Measurements from ENCODE around the gene FAM184A. TPM values are rescaled to one million over a fixed set of nuclear protein-coding genes. Genes with fewer than 3 reads are reported as not detected.
A peak's percentile ranks its signal among the peaks of the same experiment; 100 is the strongest.

FAM184A gene
- total and polyA plus RNA-seq, 2 experiments from 2014 or later: 0.25 TPM; not detected in 1

GRCh38 chr6:118935978-118936703, 142.3 kb downstream of the FAM184A start:
- H3K4me1 ChIP-seq (ENCODE audit: insufficient read depth): 0 out of 2 replicates have a peak, but pooled peaks cover 3% of the 10 kb centered on the region
- no peak overlapping the region for H3K4me3 ChIP-seq
- no peak for TF ChIP-seq EZH2 (IDR thresholded peaks at IDR 0.05; ENCODE audit: insufficient read depth, poor library complexity, severe bottlenecking)
- no peak for TF ChIP-seq EZH2phosphoT487 (IDR thresholded peaks at IDR 0.05; ENCODE audit: insufficient read depth, low read depth)
- no peaks in the 10 kb centered on the region for H3K9me3 ChIP-seq (ENCODE audit: low read depth)
- no peaks in the 10 kb centered on the region for H3K27me3 ChIP-seq (replicated peaks; ENCODE audit: insufficient read depth)
- H3K27ac ChIP-seq: no peak overlapping the region
- peaks cover 12% of the 10 kb centered on the region for H3K79me2 ChIP-seq (ENCODE audit: insufficient read depth)
- no peaks in the 10 kb centered on the region for H3K36me3 ChIP-seq (ENCODE audit: low read depth)
- H3K9me2 ChIP-seq (ENCODE audit: insufficient read depth): no peaks in the 10 kb centered on the region
- 94 to 95% methylated on average over 3 of the region's 3 CpGs for WGBS, 2 experiments (ENCODE audit: low coverage in 1 of 2, low lambda C conversion rate in 2 of 2, missing lambda C conversion rate in 2 of 2)
- H3K9ac ChIP-seq: no peak overlapping the region
- H2AFZ ChIP-seq: peak overlapping the region; percentile 99; the same call in 1 of the 2 replicates
- DNase-seq: no peak
- in situ Hi-C loops (cut with MboI): no loop called here
- H3F3A ChIP-seq (ENCODE audit: insufficient read depth): no peaks in the 10 kb centered on the region
- no peak overlapping the region for H3K4me2 ChIP-seq (ENCODE audit: unreplicated experiment)
- H4K20me1 ChIP-seq (ENCODE audit: insufficient read depth): no peaks in the 10 kb centered on the region

GRCh38 chr6:118935331-118935668, 143.2 kb downstream of the FAM184A start:
- no peaks in the 10 kb centered on the region for H3K27me3 ChIP-seq (replicated peaks; ENCODE audit: insufficient read depth)

GRCh38 chr6:118934461-118935330, 143.8 kb downstream of the FAM184A start, which contains the start of gene MCM9:
Gene MCM9, minus strand, starts transcription at chr6:118935159. Its CDS starts 3,436 bp downstream, at chr6:118931723.
- Histone ChIP-seq H3K36me3 (ENCODE audit: low read depth) (no peaks in the 10 kb centered on the region), H3K27ac (peak within 1 kb of the TSS; percentile 70), H3K9ac (peak within 1 kb of the TSS; percentile 83), H3K4me3 (peak within 1 kb of the TSS; percentile 89), H2AFZ (peak within 1 kb of the TSS; percentile 99), H4K20me1 (ENCODE audit: insufficient read depth) (no peaks in the 10 kb centered on the region), H3K4me1 (ENCODE audit: insufficient read depth) (0 out of 2 replicates have a peak, but pooled peaks cover 3% of the 10 kb centered on the region), H3F3A (ENCODE audit: insufficient read depth) (no peaks in the 10 kb centered on the region), H3K4me2 (ENCODE audit: unreplicated experiment) (peak within 1 kb of the TSS; percentile 81), H3K79me2 (ENCODE audit: insufficient read depth) (peaks cover 12% of the 10 kb centered on the region), H3K9me2 (ENCODE audit: insufficient read depth) (no peaks in the 10 kb centered on the region), H3K9me3 (ENCODE audit: low read depth) (no peaks in the 10 kb centered on the region), H3K27me3 (replicated peaks; ENCODE audit: insufficient read depth) (no peaks in the 10 kb centered on the region)
- TF ChIP-seq EZH2 (IDR thresholded peaks at IDR 0.05; ENCODE audit: insufficient read depth, poor library complexity, severe bottlenecking) (no peak), EZH2phosphoT487 (IDR thresholded peaks at IDR 0.05; ENCODE audit: insufficient read depth, low read depth) (no peak)
- in situ Hi-C loops (cut with MboI): no loop called here
- whole genome bisulfite sequencing, 2 experiments (ENCODE audit: low coverage in 1 of 2, low lambda C conversion rate in 2 of 2, missing lambda C conversion rate in 2 of 2): 1% methylated on average over 56 to 66 of the region's 95 CpGs
- DNase-seq: peak; percentile 92

More at GRCh38 chr6:118935331-118935668, 143.2 kb downstream of the FAM184A start:
- in situ Hi-C loops (cut with MboI): no loop called here
- Histone ChIP-seq H3K9ac (peak overlapping the region; percentile 83), H3K79me2 (ENCODE audit: insufficient read depth) (peaks cover 12% of the 10 kb centered on the region), H4K20me1 (ENCODE audit: insufficient read depth) (no peaks in the 10 kb centered on the region), H3F3A (ENCODE audit: insufficient read depth) (no peaks in the 10 kb centered on the region), H3K9me3 (ENCODE audit: low read depth) (no peaks in the 10 kb centered on the region), H3K4me1 (ENCODE audit: insufficient read depth) (0 out of 2 replicates have a peak, but pooled peaks cover 3% of the 10 kb centered on the region), H3K27ac (peak overlapping the region; percentile 70), H2AFZ (peak overlapping the region; percentile 99), H3K36me3 (ENCODE audit: low read depth) (no peaks in the 10 kb centered on the region), H3K9me2 (ENCODE audit: insufficient read depth) (no peaks in the 10 kb centered on the region), H3K4me3 (peak overlapping the region; percentile 89), H3K4me2 (ENCODE audit: unreplicated experiment) (peak overlapping the region; percentile 81)
- 2 to 14% methylated on average over 1 of the region's 1 CpG for WGBS, 2 experiments (ENCODE audit: low coverage in 1 of 2, low lambda C conversion rate in 2 of 2, missing lambda C conversion rate in 2 of 2)
- no peak for TF ChIP-seq EZH2 (IDR thresholded peaks at IDR 0.05; ENCODE audit: insufficient read depth, poor library complexity, severe bottlenecking)
- TF ChIP-seq EZH2phosphoT487 (IDR thresholded peaks at IDR 0.05; ENCODE audit: insufficient read depth, low read depth): no peak
- DNase-seq: no peak

GRCh38 chr6:118933855-118934460, 144.5 kb downstream of the FAM184A start:
- no peak overlapping the region; the same call in 1 of the 2 replicates for H3K27ac ChIP-seq

More at GRCh38 chr6:118933855-118934460, 144.5 kb downstream of the FAM184A start:
- TF ChIP-seq EZH2 (IDR thresholded peaks at IDR 0.05; ENCODE audit: insufficient read depth, poor library complexity, severe bottlenecking): no peak
- no peak for TF ChIP-seq EZH2phosphoT487 (IDR thresholded peaks at IDR 0.05; ENCODE audit: insufficient read depth, low read depth)
- H3K9me3 ChIP-seq (ENCODE audit: low read depth): no peaks in the 10 kb centered on the region
- peak overlapping the region; percentile 81 for H3K4me2 ChIP-seq (ENCODE audit: unreplicated experiment)
- H3K9ac ChIP-seq: peak overlapping the region; percentile 83
- H4K20me1 ChIP-seq (ENCODE audit: insufficient read depth): no peaks in the 10 kb centered on the region
- peaks cover 12% of the 10 kb centered on the region for H3K79me2 ChIP-seq (ENCODE audit: insufficient read depth)
- H3K4me1 ChIP-seq (ENCODE audit: insufficient read depth): 0 out of 2 replicates have a peak, but pooled peaks cover 3% of the 10 kb centered on the region
- DNase-seq: no peak
- no peaks in the 10 kb centered on the region for H3K36me3 ChIP-seq (ENCODE audit: low read depth)
- in situ Hi-C loops (cut with MboI): no loop called here
- H3K4me3 ChIP-seq: peak overlapping the region; percentile 89
- peak overlapping the region; percentile 99 for H2AFZ ChIP-seq
- H3K9me2 ChIP-seq (ENCODE audit: insufficient read depth): no peaks in the 10 kb centered on the region
- H3F3A ChIP-seq (ENCODE audit: insufficient read depth): no peaks in the 10 kb centered on the region
- no peaks in the 10 kb centered on the region for H3K27me3 ChIP-seq (replicated peaks; ENCODE audit: insufficient read depth)
- WGBS, 2 experiments (ENCODE audit: low coverage in 1 of 2, low lambda C conversion rate in 2 of 2, missing lambda C conversion rate in 2 of 2): 32 to 37% methylated on average over 8 of the region's 8 CpGs

Data from GM23248 (cell line).